ENCODE results near the gene CAMTA1.

The CAMTA1 gene

DNA sequence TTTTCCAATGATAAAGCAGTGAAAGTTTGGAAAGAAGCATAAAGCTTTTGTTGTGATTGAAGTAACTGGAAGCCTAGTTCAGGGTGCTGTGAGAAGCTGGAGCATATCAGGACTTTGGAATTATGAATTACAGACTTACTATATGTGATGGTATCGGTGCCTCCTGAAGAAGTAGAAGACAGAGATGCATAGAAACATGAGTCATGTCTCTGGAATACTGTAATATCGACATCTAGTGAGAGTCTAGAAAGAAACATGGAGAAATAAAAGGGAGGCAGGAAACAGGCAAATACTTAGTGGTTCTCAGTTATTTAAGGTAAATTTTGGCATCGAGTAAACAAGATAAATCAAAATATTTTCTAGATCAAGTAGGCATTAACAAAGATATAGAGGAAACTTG, 103.0 kb downstream of the CAMTA1 start:
- H3K9ac ChIP-seq (ENCODE audit: low read length), result no peak overlapping the region
- no peaks in the 10 kb centered on the region for H3K9me3 ChIP-seq (ENCODE audit: control insufficient read depth, low read depth, low read length)
- no peak overlapping the region for H3K27ac ChIP-seq (ENCODE audit: low read length)
- no peaks in the 10 kb centered on the region for H3K27me3 ChIP-seq (ENCODE audit: control insufficient read depth, insufficient read depth, low read length)
- no peaks in the 10 kb centered on the region for H3K36me3 ChIP-seq (ENCODE audit: control insufficient read depth, low read depth, low read length)
- H3K4me1 ChIP-seq (ENCODE audit: control insufficient read depth, low read depth, low read length), result no peaks in the 10 kb centered on the region
- H3K4me3 ChIP-seq (ENCODE audit: low read length), result no peak overlapping the region

DNA sequence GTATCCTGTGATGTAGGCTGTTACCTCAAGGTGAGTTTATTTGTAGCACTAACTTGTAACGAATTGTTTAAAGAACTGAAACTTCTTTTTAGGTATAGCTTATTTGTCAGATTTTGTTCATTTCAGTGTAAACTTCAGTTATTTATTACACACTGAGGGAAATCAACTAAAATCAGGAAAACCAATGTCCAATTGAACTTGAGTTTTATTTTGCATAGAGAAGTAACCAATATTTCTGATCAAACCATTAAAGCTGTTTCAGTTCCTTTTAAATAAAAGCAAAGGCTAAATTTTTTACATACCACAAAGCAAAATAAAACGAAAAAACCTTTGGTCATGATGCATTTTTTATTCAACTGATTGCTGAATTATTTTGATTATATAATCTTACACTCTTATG, 103.6 kb downstream of the CAMTA1 start:
- H3K4me3 ChIP-seq (ENCODE audit: low read length), result no peak overlapping the region
- no peaks in the 10 kb centered on the region for H3K4me1 ChIP-seq (ENCODE audit: control insufficient read depth, low read depth, low read length)
- no peaks in the 10 kb centered on the region for H3K36me3 ChIP-seq (ENCODE audit: control insufficient read depth, low read depth, low read length)
- no peaks in the 10 kb centered on the region for H3K9me3 ChIP-seq (ENCODE audit: control insufficient read depth, low read depth, low read length)
- no peak overlapping the region for H3K9ac ChIP-seq (ENCODE audit: low read length)
- no peaks in the 10 kb centered on the region for H3K27me3 ChIP-seq (ENCODE audit: control insufficient read depth, insufficient read depth, low read length)
- H3K27ac ChIP-seq (ENCODE audit: low read length), result no peak overlapping the region

DNA sequence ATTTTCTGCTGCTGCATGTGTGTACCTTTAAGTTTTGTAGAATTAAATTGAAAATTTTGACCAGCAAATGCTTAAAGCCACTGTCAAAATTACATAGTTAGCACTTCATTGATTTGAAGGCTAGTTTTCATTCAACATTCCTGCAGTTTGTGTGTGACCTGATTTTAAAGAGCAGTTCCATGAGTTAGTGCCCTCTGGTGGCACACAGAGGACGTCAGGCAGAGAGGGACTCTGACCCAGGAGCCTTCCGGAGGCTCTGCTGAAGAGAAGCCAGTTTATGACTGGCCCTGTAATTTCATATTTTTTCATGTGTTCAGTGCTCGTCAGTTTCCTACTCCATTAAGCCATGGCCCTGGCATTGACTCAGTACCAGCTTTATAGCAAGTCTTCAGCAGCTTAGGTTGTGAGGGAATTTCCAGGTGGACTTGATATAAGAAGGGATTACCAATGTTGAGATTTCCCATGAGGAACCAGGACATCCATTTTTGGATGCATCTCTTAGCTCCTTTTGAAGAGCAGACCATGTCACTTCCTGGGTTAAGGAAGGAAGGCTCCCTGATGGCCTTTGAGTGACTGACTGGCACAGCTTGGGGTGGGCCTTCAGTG, 104.7 kb downstream of the CAMTA1 start:
- no peaks in the 10 kb centered on the region for H3K9me3 ChIP-seq (ENCODE audit: control insufficient read depth, low read depth, low read length)
- H3K27ac ChIP-seq (ENCODE audit: low read length), result no peak overlapping the region
- no peaks in the 10 kb centered on the region for H3K27me3 ChIP-seq (ENCODE audit: control insufficient read depth, insufficient read depth, low read length)
- no peaks in the 10 kb centered on the region for H3K36me3 ChIP-seq (ENCODE audit: control insufficient read depth, low read depth, low read length)
- no peak overlapping the region for H3K9ac ChIP-seq (ENCODE audit: low read length)
- no peak overlapping the region for H3K4me3 ChIP-seq (ENCODE audit: low read length)
- no peaks in the 10 kb centered on the region for H3K4me1 ChIP-seq (ENCODE audit: control insufficient read depth, low read depth, low read length)

DNA sequence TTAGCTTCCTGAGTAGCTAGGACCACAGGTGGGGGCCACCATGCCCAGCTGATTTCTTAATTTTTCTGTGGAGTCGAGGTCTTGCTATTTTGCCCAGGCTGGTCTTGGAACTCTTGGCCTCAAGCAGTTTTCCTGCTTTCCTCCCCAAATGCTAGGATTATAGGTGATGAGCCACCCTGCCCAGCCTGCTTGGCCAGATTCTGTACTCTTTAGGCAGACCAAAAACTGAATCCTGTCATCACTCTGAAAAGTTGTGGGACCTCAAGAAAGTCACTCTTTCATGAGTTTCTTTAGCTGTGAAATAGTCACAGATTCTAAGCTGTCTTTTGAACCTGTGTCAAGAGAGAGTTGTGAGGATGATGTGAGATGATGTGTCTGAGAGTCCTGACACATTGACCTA, 105.4 kb downstream of the CAMTA1 start:
- no peaks in the 10 kb centered on the region for H3K9me3 ChIP-seq (ENCODE audit: control insufficient read depth, low read depth, low read length)
- no peak overlapping the region for H3K9ac ChIP-seq (ENCODE audit: low read length)
- no peaks in the 10 kb centered on the region for H3K4me1 ChIP-seq (ENCODE audit: control insufficient read depth, low read depth, low read length)
- no peak overlapping the region for H3K4me3 ChIP-seq (ENCODE audit: low read length)
- no peaks in the 10 kb centered on the region for H3K36me3 ChIP-seq (ENCODE audit: control insufficient read depth, low read depth, low read length)
- no peaks in the 10 kb centered on the region for H3K27me3 ChIP-seq (ENCODE audit: control insufficient read depth, insufficient read depth, low read length)
- H3K27ac ChIP-seq (ENCODE audit: low read length), result no peak overlapping the region

DNA sequence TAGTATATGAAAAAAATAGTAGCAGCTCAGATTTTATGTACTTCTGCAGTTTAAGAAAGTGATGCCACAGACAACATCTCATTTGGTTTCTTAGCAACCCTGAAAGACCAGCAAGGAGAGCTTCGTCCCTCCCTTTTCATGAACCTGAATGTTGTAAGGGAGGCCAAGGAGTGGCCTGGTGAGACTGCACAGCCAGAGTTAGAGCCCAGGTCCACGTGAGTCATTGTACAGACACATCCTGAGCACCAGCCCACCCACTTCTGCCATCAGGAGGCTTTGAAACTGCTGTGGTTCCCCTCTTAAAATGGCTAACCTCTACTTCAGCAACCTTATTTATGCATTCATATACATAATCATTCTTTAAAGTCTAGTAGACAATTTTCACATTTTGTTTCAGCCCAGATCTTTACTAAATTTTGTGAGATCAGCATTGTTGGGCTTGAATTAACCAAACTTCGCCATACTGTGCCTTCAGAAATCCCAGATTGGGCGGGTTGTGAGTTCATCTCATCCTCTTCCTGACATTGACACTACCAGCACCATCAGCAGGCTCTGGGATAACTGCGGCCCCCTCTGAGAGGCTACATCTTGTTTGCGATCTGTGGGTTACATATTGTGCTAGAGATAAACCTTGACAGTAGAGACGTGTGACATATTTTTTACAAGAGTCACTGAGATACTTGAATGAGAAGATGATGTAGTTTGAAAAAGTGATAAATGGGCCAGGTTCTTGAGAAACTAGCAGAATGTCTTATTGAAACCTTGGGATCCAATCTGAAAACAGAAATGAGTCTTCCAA, 106.7 kb downstream of the CAMTA1 start:
- Histone ChIP-seq H3K27ac (ENCODE audit: low read length) (no peak overlapping the region), H3K36me3 (ENCODE audit: control insufficient read depth, low read depth, low read length) (no peaks in the 10 kb centered on the region), H3K9ac (ENCODE audit: low read length) (no peak overlapping the region), H3K9me3 (ENCODE audit: control insufficient read depth, low read depth, low read length) (no peaks in the 10 kb centered on the region), H3K4me1 (ENCODE audit: control insufficient read depth, low read depth, low read length) (no peaks in the 10 kb centered on the region), H3K4me3 (ENCODE audit: low read length) (no peak overlapping the region), H3K27me3 (ENCODE audit: control insufficient read depth, insufficient read depth, low read length) (no peaks in the 10 kb centered on the region)

DNA sequence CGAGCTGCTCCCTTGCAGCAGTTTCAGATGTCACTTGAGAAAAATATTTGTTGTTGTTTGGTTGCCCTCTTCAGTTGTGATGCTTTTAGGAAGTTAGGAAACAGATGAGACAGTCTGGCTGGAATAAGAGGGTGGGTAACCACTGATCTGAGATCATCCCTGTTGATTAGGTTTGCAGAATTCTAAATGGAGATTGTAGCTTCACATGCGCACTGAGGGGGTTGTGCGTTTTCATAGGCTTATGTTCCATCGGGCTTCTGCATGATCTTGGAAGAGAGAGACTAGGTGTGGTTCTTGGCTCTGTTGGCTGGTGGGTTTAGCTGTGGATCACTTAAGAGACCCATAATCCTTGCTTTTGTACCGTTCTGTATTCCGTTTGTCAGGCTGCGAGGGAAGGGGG, 108.1 kb downstream of the CAMTA1 start:
- no peaks in the 10 kb centered on the region for H3K36me3 ChIP-seq (ENCODE audit: control insufficient read depth, low read depth, low read length)
- H3K27me3 ChIP-seq (ENCODE audit: control insufficient read depth, insufficient read depth, low read length), result no peaks in the 10 kb centered on the region
- H3K9ac ChIP-seq (ENCODE audit: low read length), result no peak overlapping the region
- H3K4me3 ChIP-seq (ENCODE audit: low read length), result no peak overlapping the region
- H3K4me1 ChIP-seq (ENCODE audit: control insufficient read depth, low read depth, low read length), result no peaks in the 10 kb centered on the region
- no peaks in the 10 kb centered on the region for H3K9me3 ChIP-seq (ENCODE audit: control insufficient read depth, low read depth, low read length)
- H3K27ac ChIP-seq (ENCODE audit: low read length), result no peak overlapping the region

DNA sequence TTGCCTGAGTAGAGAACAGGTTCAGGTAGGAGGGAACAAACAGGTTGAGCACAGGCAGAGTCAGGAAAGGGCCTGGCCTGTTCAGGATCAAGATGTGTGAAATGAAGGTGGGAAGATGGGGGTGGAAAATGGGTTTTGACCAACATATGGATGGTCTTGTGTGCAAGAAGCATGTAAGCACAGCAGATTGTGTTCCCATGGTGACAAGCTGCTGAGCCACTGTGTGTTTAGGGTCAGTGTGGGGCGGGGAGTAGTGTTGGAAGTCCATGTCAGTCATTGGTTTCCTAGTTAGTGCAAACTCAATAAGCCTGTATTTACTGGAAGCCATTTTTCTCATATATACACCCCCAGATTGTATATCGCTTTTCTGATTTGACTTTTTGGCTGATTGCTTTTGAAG, 111.9 kb downstream of the CAMTA1 start:
- Histone ChIP-seq H3K27me3 (ENCODE audit: control insufficient read depth, insufficient read depth, low read length) (no peaks in the 10 kb centered on the region), H3K4me3 (ENCODE audit: low read length) (no peak overlapping the region), H3K36me3 (ENCODE audit: control insufficient read depth, low read depth, low read length) (no peaks in the 10 kb centered on the region), H3K4me1 (ENCODE audit: control insufficient read depth, low read depth, low read length) (no peaks in the 10 kb centered on the region), H3K9ac (ENCODE audit: low read length) (no peak overlapping the region), H3K27ac (ENCODE audit: low read length) (no peak overlapping the region), H3K9me3 (ENCODE audit: control insufficient read depth, low read depth, low read length) (no peaks in the 10 kb centered on the region)

DNA sequence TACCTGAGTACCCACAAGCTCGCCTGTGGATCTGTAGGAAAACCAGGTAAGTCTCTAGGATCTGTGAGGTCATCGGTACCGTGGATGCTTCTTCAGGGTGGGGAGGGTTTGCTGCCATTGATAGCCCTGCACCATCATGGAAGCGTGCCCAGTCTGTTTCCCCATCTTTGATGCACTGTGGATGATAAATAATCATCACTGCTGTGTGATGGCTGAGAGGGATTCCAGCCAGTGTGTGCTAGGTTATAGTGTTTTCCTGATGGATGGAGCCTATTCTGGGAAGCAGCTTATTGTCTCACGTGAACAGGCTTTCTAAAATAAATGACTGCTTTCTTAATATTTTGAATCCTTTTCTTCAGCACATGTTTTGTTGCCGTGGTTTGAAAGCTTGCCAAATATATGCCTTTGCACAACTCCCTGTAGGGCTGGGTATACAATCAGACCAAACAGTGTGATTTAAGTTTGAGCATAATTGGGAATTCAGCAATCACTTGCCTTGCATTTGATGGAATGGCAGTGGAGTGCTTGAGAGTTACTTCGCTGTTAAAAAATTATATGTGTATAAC, 113.8 kb downstream of the CAMTA1 start:
- H3K27me3 ChIP-seq (ENCODE audit: control insufficient read depth, insufficient read depth, low read length), result no peaks in the 10 kb centered on the region
- H3K4me3 ChIP-seq (ENCODE audit: low read length), result no peak overlapping the region
- no peaks in the 10 kb centered on the region for H3K4me1 ChIP-seq (ENCODE audit: control insufficient read depth, low read depth, low read length)
- H3K9ac ChIP-seq (ENCODE audit: low read length), result no peak overlapping the region
- no peak overlapping the region for H3K27ac ChIP-seq (ENCODE audit: low read length)
- no peaks in the 10 kb centered on the region for H3K36me3 ChIP-seq (ENCODE audit: control insufficient read depth, low read depth, low read length)
- H3K9me3 ChIP-seq (ENCODE audit: control insufficient read depth, low read depth, low read length), result no peaks in the 10 kb centered on the region

DNA sequence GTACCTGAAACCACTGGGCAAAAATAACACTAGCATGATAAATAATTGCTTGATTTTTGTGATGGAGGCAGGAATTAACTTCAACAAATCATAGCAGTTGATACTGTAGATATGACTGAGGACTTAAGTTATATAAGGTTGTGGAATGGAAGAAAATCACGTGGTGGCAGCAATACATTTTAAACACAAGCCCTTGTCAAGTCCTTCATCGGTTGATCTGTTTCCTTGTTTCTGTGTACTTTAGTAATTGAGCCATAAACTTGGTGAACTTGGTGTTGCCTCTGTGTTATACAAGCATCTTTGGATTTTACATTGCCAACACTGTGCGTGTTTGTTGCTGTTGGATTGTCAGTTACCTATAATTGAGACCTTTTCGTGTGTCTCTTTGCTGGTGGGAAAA, 114.4 kb downstream of the CAMTA1 start:
- no peak overlapping the region for H3K9ac ChIP-seq (ENCODE audit: low read length)
- no peaks in the 10 kb centered on the region for H3K27me3 ChIP-seq (ENCODE audit: control insufficient read depth, insufficient read depth, low read length)
- no peak overlapping the region for H3K4me3 ChIP-seq (ENCODE audit: low read length)
- no peaks in the 10 kb centered on the region for H3K9me3 ChIP-seq (ENCODE audit: control insufficient read depth, low read depth, low read length)
- no peaks in the 10 kb centered on the region for H3K36me3 ChIP-seq (ENCODE audit: control insufficient read depth, low read depth, low read length)
- H3K27ac ChIP-seq (ENCODE audit: low read length), result no peak overlapping the region
- H3K4me1 ChIP-seq (ENCODE audit: control insufficient read depth, low read depth, low read length), result no peaks in the 10 kb centered on the region

DNA sequence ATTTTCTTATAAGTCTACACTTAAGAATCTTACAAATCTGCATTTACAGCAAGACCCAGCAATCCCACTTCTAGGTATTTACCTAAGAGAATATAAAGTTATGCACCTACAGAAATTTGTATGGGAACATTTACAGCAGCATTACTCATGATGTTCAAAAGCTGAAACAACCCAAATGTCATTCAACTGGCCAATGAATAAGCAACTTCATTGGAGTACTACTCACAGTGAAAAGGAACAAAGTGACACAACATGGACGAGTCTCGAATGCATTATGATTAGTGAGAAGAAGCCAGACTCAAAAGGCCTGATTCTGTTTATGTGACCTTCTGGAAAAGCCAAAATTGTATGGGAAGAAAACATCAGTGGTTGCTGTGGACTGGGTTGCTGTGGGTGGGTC, 116.9 kb downstream of the CAMTA1 start:
- H3K4me1 ChIP-seq (ENCODE audit: control insufficient read depth, low read depth, low read length), result peaks cover 11% of the 10 kb centered on the region
- H3K27me3 ChIP-seq (ENCODE audit: control insufficient read depth, insufficient read depth, low read length), result no peaks in the 10 kb centered on the region
- no peak overlapping the region for H3K9ac ChIP-seq (ENCODE audit: low read length)
- H3K4me3 ChIP-seq (ENCODE audit: low read length), result no peak overlapping the region
- no peak overlapping the region for H3K27ac ChIP-seq (ENCODE audit: low read length)
- no peaks in the 10 kb centered on the region for H3K36me3 ChIP-seq (ENCODE audit: control insufficient read depth, low read depth, low read length)
- no peaks in the 10 kb centered on the region for H3K9me3 ChIP-seq (ENCODE audit: control insufficient read depth, low read depth, low read length)

DNA sequence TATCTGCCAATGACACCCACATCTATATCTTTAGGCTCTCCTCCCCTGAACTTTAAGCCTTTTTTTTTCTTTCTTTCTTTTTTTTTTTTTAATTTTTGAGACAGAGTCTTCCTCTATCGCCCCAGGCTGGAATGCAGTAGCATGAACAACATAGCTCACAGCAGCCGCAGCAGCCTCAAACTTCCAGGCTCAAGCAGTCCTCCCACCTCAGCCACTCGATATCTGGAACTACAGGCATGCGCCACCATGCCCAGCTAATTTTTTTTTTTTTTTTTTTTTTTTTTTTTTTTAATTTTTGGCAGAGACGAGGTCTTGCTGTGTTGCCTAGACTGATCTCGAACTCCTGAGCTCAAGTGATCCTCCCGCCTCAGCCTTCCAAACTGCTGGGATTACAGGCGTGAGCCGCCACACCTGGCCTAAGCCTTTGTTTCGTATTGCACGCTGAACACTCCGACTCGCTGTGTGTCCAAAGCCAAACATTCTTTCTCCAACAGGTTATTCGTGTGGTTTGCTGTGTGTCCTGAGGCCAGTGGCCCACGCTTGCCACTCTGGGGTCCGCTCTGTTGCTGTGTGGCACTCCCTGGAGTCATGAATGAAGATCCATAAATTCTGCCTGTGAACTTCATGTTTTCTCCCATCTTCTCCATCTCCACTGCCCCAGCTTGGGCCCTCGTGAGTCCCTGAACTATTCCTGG, 119.4 kb downstream of the CAMTA1 start:
- H3K4me3 ChIP-seq (ENCODE audit: low read length), result no peak overlapping the region
- H3K36me3 ChIP-seq (ENCODE audit: control insufficient read depth, low read depth, low read length), result no peaks in the 10 kb centered on the region
- no peak overlapping the region for H3K9ac ChIP-seq (ENCODE audit: low read length)
- H3K9me3 ChIP-seq (ENCODE audit: control insufficient read depth, low read depth, low read length), result no peaks in the 10 kb centered on the region
- peaks cover 11% of the 10 kb centered on the region for H3K4me1 ChIP-seq (ENCODE audit: control insufficient read depth, low read depth, low read length)
- no peak overlapping the region for H3K27ac ChIP-seq (ENCODE audit: low read length)
- no peaks in the 10 kb centered on the region for H3K27me3 ChIP-seq (ENCODE audit: control insufficient read depth, insufficient read depth, low read length)
